HEK293 (cell line): ENCODE measurements around the gene KCNAB1.

ENCODE experiments used
- CTCF ChIA-PET: fragments of 350-600 bp; formaldehyde crosslinking; extraction: SDS; loops from one replicate; lab custom pipeline; 2021; ENCODE audit warnings: antibody characterized with exemption; lab: Yijun Ruan, JAX
- POLR2A ChIA-PET: fragments of 300-600 bp; formaldehyde crosslinking; extraction: SDS; loops from one replicate; lab custom pipeline; 2020; ENCODE audit warnings: antibody characterized with exemption, inconsistent platforms; lab: Yijun Ruan, JAX
- H3K27ac ChIP-seq: fragments of 200-500 bp; sonication (Bioruptor generic); 2 replicates; pipeline ENCODE4 v1.5.1; 2014; ENCODE audit warnings: low read depth, low read length, control low read depth, inconsistent platforms; ENCODE audit errors: extremely low read depth
- H3K36me3 ChIP-seq, 2 experiments: fragments of 200-500 bp in 1 of 2; sonication (Bioruptor generic) in 1 of 2; 1 replicate in 1 of 2; 2 replicates in 1 of 2; pipeline ENCODE4 v1.5.1; 2014 to 2017; ENCODE audit warnings: inconsistent platforms in 2 of 2, low read length in 2 of 2; ENCODE audit not compliant: control insufficient read depth in 2 of 2, insufficient read depth in 1 of 2
- H3K4me1 ChIP-seq: fragments of 200-500 bp; sonication (Bioruptor generic); 2 replicates; pipeline ENCODE4 v1.5.1; 2014; ENCODE audit warnings: mild to moderate bottlenecking, low read length, inconsistent platforms; ENCODE audit not compliant: control insufficient read depth, insufficient read depth
- H3K4me3 ChIP-seq: 2 replicates; pipeline ENCODE4 v1.5.1; 2011; ENCODE audit warnings: low read depth, mild to moderate bottlenecking, control low read depth, low read length, moderate library complexity
- H3K9me3 ChIP-seq: fragments of 200-500 bp; sonication (Bioruptor generic); 2 replicates; pipeline ENCODE4 v1.5.1; 2014; ENCODE audit warnings: low read depth, low read length, inconsistent platforms; ENCODE audit not compliant: control insufficient read depth, insufficient read depth
- FEZF1 ChIP-seq: fragments of 450-650 bp; formaldehyde crosslinking; IDR thresholded peaks from 2 replicates; pipeline ENCODE4 v1.5.1; 2016; ENCODE audit warnings: missing biosample characterization, missing genetic modification characterization
- GFI1B ChIP-seq: fragments of 450-650 bp; formaldehyde crosslinking; IDR thresholded peaks from 2 replicates; pipeline ENCODE4 v1.5.1; 2016; ENCODE audit warnings: missing biosample characterization, missing genetic modification characterization
- OSR2 ChIP-seq: fragments of 450-650 bp; formaldehyde crosslinking; IDR thresholded peaks from 2 replicates; pipeline ENCODE4 v1.5.1; 2016; ENCODE audit warnings: missing biosample characterization, missing genetic modification characterization
- PRDM1 ChIP-seq: fragments of 450-650 bp; formaldehyde crosslinking; IDR thresholded peaks from 2 replicates; pipeline ENCODE4; 2016; ENCODE audit warnings: missing biosample characterization, missing genetic modification characterization
- YY2 ChIP-seq: fragments of 450-650 bp; formaldehyde crosslinking; IDR thresholded peaks from 2 replicates; pipeline ENCODE4 v1.5.1; 2016; ENCODE audit warnings: missing biosample characterization, missing genetic modification characterization
- ZBTB17 ChIP-seq: fragments of 450-650 bp; formaldehyde crosslinking; IDR thresholded peaks from 2 replicates; pipeline ENCODE4 v1.5.1; 2016; ENCODE audit warnings: missing biosample characterization, missing genetic modification characterization
- ZBTB7A ChIP-seq: fragments of 450-650 bp; formaldehyde crosslinking; IDR thresholded peaks from 2 replicates; pipeline ENCODE4 v1.5.1; 2016; ENCODE audit warnings: low read depth, missing biosample characterization, missing genetic modification characterization
- ZNF184 ChIP-seq: fragments of 450-650 bp; IDR thresholded peaks from 2 replicates; pipeline ENCODE4 v1.5.1; 2018; ENCODE audit warnings: missing biosample characterization, mild to moderate bottlenecking, missing genetic modification characterization
- ZNF19 ChIP-seq: fragments of 450-650 bp; formaldehyde crosslinking; IDR thresholded peaks from 2 replicates; pipeline ENCODE4; 2016; ENCODE audit warnings: missing biosample characterization, missing genetic modification characterization, low read depth
- ZNF341 ChIP-seq: fragments of 450-650 bp; formaldehyde crosslinking; IDR thresholded peaks from 2 replicates; pipeline ENCODE4; 2016; ENCODE audit warnings: low read depth, missing biosample characterization, missing genetic modification characterization
- ZNF404 ChIP-seq: fragments of 450-650 bp; formaldehyde crosslinking; IDR thresholded peaks from 2 replicates; pipeline ENCODE4 v1.5.1; 2017; ENCODE audit warnings: missing biosample characterization, missing genetic modification characterization
- ZNF555 ChIP-seq: fragments of 450-650 bp; formaldehyde crosslinking; conservative IDR thresholded peaks from 2 replicates; pipeline ENCODE4 v1.5.1; 2017; ENCODE audit warnings: missing biosample characterization, mild to moderate bottlenecking, missing genetic modification characterization, inconsistent platforms
- ZNF623 ChIP-seq: fragments of 450-650 bp; formaldehyde crosslinking; IDR thresholded peaks from 2 replicates; pipeline ENCODE4 v1.5.1; 2016; ENCODE audit warnings: missing biosample characterization, missing genetic modification characterization
- ZNF626 ChIP-seq: fragments of 450-650 bp; sonication (Bioruptor Pico); formaldehyde crosslinking; IDR thresholded peaks from 2 replicates; pipeline ENCODE4 v1.5.1; 2018; ENCODE audit warnings: missing biosample characterization, missing genetic modification characterization, inconsistent platforms
- ZNF830 ChIP-seq: fragments of 450-650 bp; IDR thresholded peaks from 2 replicates; pipeline ENCODE4 v1.5.0; 2018; ENCODE audit warnings: missing biosample characterization, missing genetic modification characterization, low read depth, mild to moderate bottlenecking, moderate library complexity
- ZXDB ChIP-seq: fragments of 450-650 bp; formaldehyde crosslinking; IDR thresholded peaks from 2 replicates; pipeline ENCODE4 v1.5.1; 2016; ENCODE audit warnings: missing biosample characterization, missing genetic modification characterization
- TF ChIP-seq, protein P1 (sequence below): fragments of 450-650 bp; formaldehyde crosslinking; IDR thresholded peaks from 2 replicates; pipeline ENCODE4 v1.5.1; 2016; ENCODE audit warnings: missing biosample characterization, missing genetic modification characterization

Gene KCNAB1

DNA sequence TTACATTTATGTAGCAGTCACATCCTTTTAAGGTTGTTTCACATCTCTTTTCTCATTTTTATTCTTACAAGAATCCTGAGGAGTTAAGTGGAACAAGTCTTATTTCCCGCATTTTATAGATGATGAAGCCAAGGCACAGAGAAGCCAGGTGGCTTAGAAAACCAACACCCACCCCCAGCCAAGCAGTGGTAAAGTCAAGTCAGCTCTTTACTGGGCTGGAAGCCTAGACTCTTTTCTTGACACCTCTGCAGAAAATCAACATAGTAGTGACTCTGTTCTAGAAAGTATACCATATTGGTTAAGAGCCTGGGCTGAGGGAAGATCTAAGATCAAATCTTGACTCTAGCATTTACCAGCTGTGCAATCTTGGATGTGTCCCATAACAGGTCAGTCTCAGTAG, 195.7 kb downstream of the KCNAB1 start:
- TF ChIP-seq ZNF626 (no peak), ZNF341 (tag by site-specific recombination) (no peak), ZNF184 (tag by site-specific recombination) (no peak), ZNF623 (tag by site-specific recombination) (no peak), ZBTB17 (no peak)
- Histone ChIP-seq H3K4me1 (no peaks in the 10 kb centered on the region), H3K9me3 (no peaks in the 10 kb centered on the region), H3K36me3 (no peaks in the 10 kb centered on the region), H3K27ac (no peak overlapping the region), H3K4me3 (no peak overlapping the region)
- ChIA-PET CTCF (no interaction called here), POLR2A (no interaction called here)

DNA sequence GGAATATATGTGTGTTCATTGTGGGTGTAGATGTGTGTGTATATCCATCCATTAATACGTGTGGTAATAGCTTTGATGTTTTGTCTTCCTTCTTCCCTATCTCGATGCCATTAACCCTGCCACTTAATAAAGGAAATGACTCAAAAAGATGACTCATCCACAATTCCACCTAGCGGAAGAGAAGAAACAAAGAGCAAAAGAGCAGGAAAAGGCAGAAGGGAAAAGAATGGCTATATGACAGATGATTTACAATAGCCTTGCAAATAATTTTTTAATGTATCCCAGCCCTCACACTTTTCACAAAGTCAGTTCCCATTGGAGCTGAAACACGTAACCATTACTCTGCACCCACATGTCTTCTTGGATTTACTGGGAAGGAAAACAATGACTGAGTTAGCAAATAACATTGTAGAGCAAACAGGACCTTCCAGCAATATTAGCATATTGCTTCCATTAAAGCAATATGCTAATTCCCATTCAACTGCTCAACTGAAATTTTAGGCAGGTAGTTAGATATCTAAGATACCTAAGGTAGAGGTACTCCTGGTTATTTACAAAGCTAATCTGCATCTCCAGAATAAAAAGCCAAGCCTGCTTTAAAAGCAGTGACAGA, 197.2 kb downstream of the KCNAB1 start:
- Histone ChIP-seq H3K4me1 (no peaks in the 10 kb centered on the region), H3K9me3 (no peaks in the 10 kb centered on the region)
- TF ChIP-seq PRDM1 (tag by site-specific recombination) = 0 out of 2 replicates have a peak, but pooled peaks have one; percentile 46
- TF ChIP-seq FEZF1 = peak; percentile 57
- no peak for TF ChIP-seq OSR2 (tag by site-specific recombination)
- TF ChIP-seq, protein P1, sequence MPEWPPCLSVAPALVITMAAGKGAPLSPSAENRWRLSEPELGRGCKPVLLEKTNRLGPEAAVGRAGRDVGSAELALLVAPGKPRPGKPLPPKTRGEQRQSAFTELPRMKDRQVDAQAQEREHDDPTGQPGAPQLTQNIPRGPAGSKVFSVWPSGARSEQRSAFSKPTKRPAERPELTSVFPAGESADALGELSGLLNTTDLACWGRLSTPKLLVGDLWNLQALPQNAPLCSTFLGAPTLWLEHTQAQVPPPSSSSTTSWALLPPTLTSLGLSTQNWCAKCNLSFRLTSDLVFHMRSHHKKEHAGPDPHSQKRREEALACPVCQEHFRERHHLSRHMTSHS (tag by site-specific recombination) = no peak
- TF ChIP-seq, all 188 proteins: peak for 2
- POLR2A ChIA-PET = no interaction called here
- CTCF ChIA-PET = interaction anchor here (0.9 kb wide), 1 partner anchor 167 kb away, joined by 3 read pairs; no protein-coding TSS in a partner anchor
- Histone ChIP-seq H3K4me3 (no peak overlapping the region), H3K27ac (no peak overlapping the region), H3K36me3 (no peaks in the 10 kb centered on the region)

DNA sequence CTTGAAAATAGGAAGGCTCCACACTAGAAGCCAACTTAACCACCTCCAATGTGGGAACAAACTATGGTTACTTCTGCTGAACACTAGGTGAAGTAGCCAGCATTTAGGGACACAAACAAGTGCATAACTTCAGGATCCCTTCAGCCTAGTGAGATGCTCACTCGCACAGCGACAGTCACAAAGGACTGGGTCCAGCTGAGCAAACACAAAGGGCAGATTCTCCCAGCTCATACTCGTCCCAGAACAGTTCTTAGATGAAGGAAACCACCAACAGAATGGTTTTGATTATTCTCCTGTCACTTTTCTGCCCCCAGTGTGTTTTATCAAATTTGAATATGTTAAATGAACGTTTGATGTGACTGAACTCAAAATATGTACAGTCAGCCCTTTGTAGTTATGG, 201.6 kb downstream of the KCNAB1 start:
- TF ChIP-seq ZXDB (tag by site-specific recombination) (no peak), ZBTB7A (no peak), ZNF19 (tag by site-specific recombination) (no peak), ZNF830 (tag by site-specific recombination) (no peak), ZNF404 (tag by site-specific recombination) (no peak), GFI1B (no peak), ZNF555 (tag by site-specific recombination) (no peak)
- TF ChIP-seq, protein P1 (tag by site-specific recombination) = no peak
- H3K27ac ChIP-seq = no peak overlapping the region
- H3K36me3 ChIP-seq = no peaks in the 10 kb centered on the region
- no peaks in the 10 kb centered on the region for H3K4me1 ChIP-seq
- no peak overlapping the region for H3K4me3 ChIP-seq
- CTCF ChIA-PET = no interaction called here
- POLR2A ChIA-PET = no interaction called here
- no peaks in the 10 kb centered on the region for H3K9me3 ChIP-seq

DNA sequence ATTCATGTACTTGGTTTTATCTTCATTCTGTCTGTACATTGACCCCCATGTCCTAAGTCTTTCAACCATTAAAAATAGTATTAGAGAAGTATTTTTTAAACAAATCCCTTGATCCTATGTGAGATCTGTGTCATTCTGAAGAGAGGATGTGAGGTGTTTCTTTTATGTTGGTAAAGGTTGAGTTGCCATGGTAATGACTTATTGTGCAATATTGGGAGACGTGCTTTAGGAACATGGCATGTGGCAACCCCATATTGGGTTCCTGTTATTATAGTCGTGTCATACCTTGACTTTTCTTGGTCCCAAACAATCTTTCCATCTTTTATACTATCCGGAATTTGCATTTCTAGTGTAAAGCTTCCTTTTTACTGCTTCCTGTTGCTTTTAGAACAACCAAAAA, 203.1 kb downstream of the KCNAB1 start:
- Histone ChIP-seq H3K27ac (no peak overlapping the region), H3K4me1 (no peaks in the 10 kb centered on the region), H3K4me3 (no peak overlapping the region), H3K36me3 (no peaks in the 10 kb centered on the region), H3K9me3 (no peaks in the 10 kb centered on the region)
- CTCF ChIA-PET = no interaction called here
- POLR2A ChIA-PET = no interaction called here
- TF ChIP-seq YY2 = no peak
